T-helper 1 cell treated with Interleukin-12 subunit alpha and Interleukin-12 subunit beta and Interleukin-4 antibody, amounts not matched to agents 30 μg/mL and 1 μg/mL, for 36 hours (primary cell): Measurements from ENCODE around the gene MORC3.
A peak's percentile ranks its signal among the peaks of the same experiment; 100 is the strongest.
"Not testable (repeated sequence)": the region's sequence is repeated elsewhere in the genome, so short reads cannot be mapped to it uniquely, and the experiment has no call there.

Source experiments
- H3K27ac Mint-ChIP-seq: one replicate; pipeline ENCODE4 v1.8.0; 2021; ENCODE audit warnings: mild to moderate bottlenecking, mixed read lengths
- H3K27me3 Mint-ChIP-seq: one replicate; pipeline ENCODE4 v1.8.0; 2021; ENCODE audit warnings: low read depth, mixed read lengths
- H3K36me3 Mint-ChIP-seq: one replicate; pipeline ENCODE4 v1.8.0; 2021; ENCODE audit warnings: low read depth, mixed read lengths
- H3K4me1 Mint-ChIP-seq: one replicate; pipeline ENCODE4 v1.8.0; 2021; ENCODE audit warnings: low read depth, mixed read lengths
- H3K4me3 Mint-ChIP-seq: one replicate; pipeline ENCODE4 v1.8.0; 2021; ENCODE audit warnings: mild to moderate bottlenecking, moderate library complexity, mixed read lengths
- H3K9me3 Mint-ChIP-seq: one replicate; pipeline ENCODE4 v1.8.0; 2021; ENCODE audit warnings: mixed read lengths

Gene MORC3

DNA sequence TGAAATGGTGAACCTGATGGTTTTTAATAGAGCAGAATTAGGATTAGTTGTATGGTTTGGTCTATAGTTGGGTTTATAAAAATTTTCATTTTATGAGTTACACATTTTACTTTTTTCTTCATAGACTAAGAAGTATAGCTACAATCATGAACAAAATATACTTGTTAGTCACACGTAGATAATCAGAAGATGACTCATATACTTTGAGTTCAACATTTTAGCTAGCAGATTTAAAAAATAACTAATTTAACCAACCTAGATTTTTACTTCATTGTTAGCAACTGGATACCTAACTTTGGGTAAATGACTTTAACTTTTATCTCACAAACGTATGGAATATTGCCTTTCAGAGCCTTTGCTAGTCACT lies 27.9 kb downstream of the MORC3 start:
- H3K4me3 Mint-ChIP-seq: no peak overlapping the region
- no peak overlapping the region for H3K27ac Mint-ChIP-seq
- H3K9me3 Mint-ChIP-seq: no peaks in the 10 kb centered on the region
- no peaks in the 10 kb centered on the region for H3K4me1 Mint-ChIP-seq
- H3K27me3 Mint-ChIP-seq: no peaks in the 10 kb centered on the region
- peaks cover 33% of the 10 kb centered on the region for H3K36me3 Mint-ChIP-seq

GRCh38 chr21:36349315-36349714 lies 29.3 kb downstream of the MORC3 start:
- H3K36me3 Mint-ChIP-seq: peaks cover 31% of the 10 kb centered on the region
- H3K27me3 Mint-ChIP-seq: no peaks in the 10 kb centered on the region
- no peak overlapping the region for H3K27ac Mint-ChIP-seq
- no peaks in the 10 kb centered on the region for H3K9me3 Mint-ChIP-seq
- no peak overlapping the region for H3K4me3 Mint-ChIP-seq
- no peaks in the 10 kb centered on the region for H3K4me1 Mint-ChIP-seq

DNA sequence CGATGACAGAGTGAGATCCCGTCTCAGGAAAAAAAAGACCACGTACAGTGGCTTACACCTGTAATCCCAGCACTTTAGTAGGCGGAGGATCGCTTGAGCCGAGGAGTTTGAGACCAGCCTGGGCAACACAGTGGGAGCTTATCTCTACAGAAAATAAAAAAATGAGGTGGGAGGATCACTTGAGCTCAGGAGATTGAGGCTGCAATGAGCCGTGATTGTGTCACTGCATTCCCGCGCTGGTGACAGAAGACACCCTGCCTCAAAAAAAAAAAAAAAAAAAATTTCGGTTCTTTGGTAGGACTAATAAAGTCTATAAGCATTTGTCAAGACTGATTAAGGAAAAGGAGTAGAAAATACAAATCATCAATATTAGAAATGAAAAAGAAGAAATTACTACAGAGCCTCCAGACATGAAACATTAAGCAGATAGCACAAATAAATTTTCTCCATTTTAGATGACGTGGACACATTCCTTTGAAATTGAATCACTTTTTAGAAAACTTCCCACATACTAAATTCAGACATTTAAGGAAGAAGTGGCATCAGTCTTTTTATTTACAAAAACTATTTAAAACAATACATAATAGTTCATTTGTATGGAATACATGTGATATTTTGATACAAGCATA lies 30.4 kb downstream of the MORC3 start:
- peaks cover 34% of the 10 kb centered on the region for H3K36me3 Mint-ChIP-seq
- H3K27ac Mint-ChIP-seq: no peak overlapping the region
- no peaks in the 10 kb centered on the region for H3K4me1 Mint-ChIP-seq
- no peaks in the 10 kb centered on the region for H3K9me3 Mint-ChIP-seq
- no peak overlapping the region for H3K4me3 Mint-ChIP-seq
- no peaks in the 10 kb centered on the region for H3K27me3 Mint-ChIP-seq

GRCh38 chr21:36354918-36355680 lies 35.1 kb downstream of the MORC3 start:
- Mint-ChIP-seq H3K4me1 (no peaks in the 10 kb centered on the region), H3K4me3 (no peak overlapping the region), H3K27me3 (no peaks in the 10 kb centered on the region), H3K36me3 (peaks cover 28% of the 10 kb centered on the region), H3K27ac (no peak overlapping the region), H3K9me3 (no peaks in the 10 kb centered on the region)

DNA sequence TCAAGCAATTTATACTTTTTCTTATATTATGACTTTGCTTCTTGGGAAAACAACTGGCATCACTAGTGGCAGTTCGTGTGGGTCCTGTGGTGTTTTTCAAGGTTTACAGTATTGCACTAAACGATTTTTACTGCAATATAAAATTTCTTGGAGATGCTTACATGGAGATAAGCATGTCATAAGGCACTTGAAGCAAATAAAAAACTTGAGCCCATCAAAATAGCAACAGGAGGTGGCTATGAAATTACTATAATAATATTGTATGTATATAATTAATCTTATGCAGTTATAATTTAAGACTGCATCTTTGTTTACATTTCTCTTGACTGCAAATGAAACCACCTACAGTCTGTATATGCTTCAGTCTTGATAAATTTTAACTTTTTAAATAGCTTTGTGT lies 35.9 kb downstream of the MORC3 start:
- Mint-ChIP-seq H3K27ac (no peak overlapping the region), H3K36me3 (peaks cover 33% of the 10 kb centered on the region), H3K4me3 (no peak overlapping the region), H3K4me1 (no peaks in the 10 kb centered on the region), H3K27me3 (no peaks in the 10 kb centered on the region), H3K9me3 (no peaks in the 10 kb centered on the region)

GRCh38 chr21:36359185-36359584 lies 39.2 kb downstream of the MORC3 start:
- Mint-ChIP-seq H3K27ac (no peak overlapping the region), H3K36me3 (peaks cover 38% of the 10 kb centered on the region), H3K9me3 (no peaks in the 10 kb centered on the region), H3K4me1 (no peaks in the 10 kb centered on the region), H3K4me3 (no peak overlapping the region), H3K27me3 (no peaks in the 10 kb centered on the region)

DNA sequence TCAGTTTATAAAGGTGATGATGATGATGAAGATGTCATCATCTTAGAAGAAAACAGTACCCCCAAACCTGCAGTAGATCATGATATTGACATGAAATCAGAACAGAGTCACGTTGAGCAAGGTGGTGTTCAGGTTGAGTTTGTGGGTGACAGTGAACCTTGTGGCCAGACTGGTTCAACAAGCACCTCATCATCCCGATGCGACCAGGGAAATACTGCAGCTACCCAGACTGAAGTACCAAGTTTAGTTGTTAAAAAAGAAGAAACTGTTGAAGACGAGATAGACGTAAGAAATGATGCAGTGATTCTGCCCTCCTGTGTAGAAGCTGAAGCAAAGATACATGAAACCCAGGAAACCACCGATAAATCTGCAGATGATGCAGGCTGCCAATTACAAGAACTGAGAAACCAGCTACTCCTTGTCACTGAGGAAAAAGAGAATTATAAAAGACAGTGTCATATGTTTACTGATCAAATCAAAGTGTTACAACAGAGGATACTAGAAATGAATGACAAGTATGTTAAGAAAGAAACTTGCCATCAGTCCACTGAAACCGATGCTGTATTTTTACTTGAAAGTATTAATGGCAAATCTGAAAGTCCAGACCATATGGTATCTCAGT lies 49.2 kb downstream of the MORC3 start:
- Mint-ChIP-seq H3K36me3 (peaks cover 50% of the 10 kb centered on the region), H3K27ac (no peak overlapping the region), H3K4me1 (no peaks in the 10 kb centered on the region), H3K9me3 (no peaks in the 10 kb centered on the region), H3K27me3 (no peaks in the 10 kb centered on the region), H3K4me3 (no peak overlapping the region)

GRCh38 chr21:36375994-36376393 lies 56.0 kb downstream of the MORC3 start:
- H3K9me3 Mint-ChIP-seq: no peaks in the 10 kb centered on the region
- no peak overlapping the region for H3K27ac Mint-ChIP-seq
- peaks cover 29% of the 10 kb centered on the region for H3K36me3 Mint-ChIP-seq
- no peak overlapping the region for H3K4me3 Mint-ChIP-seq
- no peaks in the 10 kb centered on the region for H3K27me3 Mint-ChIP-seq
- H3K4me1 Mint-ChIP-seq: no peaks in the 10 kb centered on the region

DNA sequence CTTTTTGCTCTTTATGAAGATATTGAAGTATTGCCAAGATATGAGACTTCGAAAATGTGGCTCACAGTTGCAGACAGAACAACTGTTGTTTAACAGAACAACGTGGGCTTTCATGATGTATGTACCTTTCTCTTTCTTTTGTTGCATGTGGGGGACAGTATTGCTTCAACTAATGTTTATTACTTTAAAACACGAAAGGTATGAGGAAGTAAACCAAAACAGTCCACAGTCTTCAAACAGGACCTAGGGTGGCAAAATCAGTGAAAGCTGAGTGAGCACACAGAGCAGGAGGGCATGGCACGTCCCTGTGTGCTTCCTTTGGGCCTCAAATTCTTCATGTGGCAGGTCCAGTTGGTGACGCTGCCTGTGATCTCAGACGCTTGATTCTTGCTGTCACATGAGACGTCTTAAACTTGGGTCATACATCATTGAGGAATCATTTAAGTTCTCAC lies 57.4 kb downstream of the MORC3 start:
- no peak overlapping the region for H3K4me3 Mint-ChIP-seq

GRCh38 chr21:36379251-36379650 lies 59.3 kb downstream of the MORC3 start:
- H3K27me3 Mint-ChIP-seq: no peaks in the 10 kb centered on the region
- H3K9me3 Mint-ChIP-seq: no peaks in the 10 kb centered on the region

More for the DNA sequence above, 57.4 kb downstream of the MORC3 start:
- peaks cover 20% of the 10 kb centered on the region for H3K36me3 Mint-ChIP-seq
- H3K9me3 Mint-ChIP-seq: no peaks in the 10 kb centered on the region
- H3K4me1 Mint-ChIP-seq: peaks cover 2% of the 10 kb centered on the region
- H3K27me3 Mint-ChIP-seq: no peaks in the 10 kb centered on the region
- no peak overlapping the region for H3K27ac Mint-ChIP-seq

GRCh38 chr21:36381841-36382589 lies 62.0 kb downstream of the MORC3 start:
- no peaks in the 10 kb centered on the region for H3K9me3 Mint-ChIP-seq
- peaks cover 9% of the 10 kb centered on the region for H3K36me3 Mint-ChIP-seq
- peaks cover 10% of the 10 kb centered on the region for H3K4me1 Mint-ChIP-seq
- no peak overlapping the region for H3K27ac Mint-ChIP-seq
- no peak overlapping the region for H3K4me3 Mint-ChIP-seq
- H3K27me3 Mint-ChIP-seq: no peaks in the 10 kb centered on the region

More at GRCh38 chr21:36379251-36379650, 59.3 kb downstream of the MORC3 start:
- Mint-ChIP-seq H3K4me1 (peaks cover 2% of the 10 kb centered on the region), H3K4me3 (no peak overlapping the region), H3K36me3 (peaks cover 13% of the 10 kb centered on the region), H3K27ac (no peak overlapping the region)

DNA sequence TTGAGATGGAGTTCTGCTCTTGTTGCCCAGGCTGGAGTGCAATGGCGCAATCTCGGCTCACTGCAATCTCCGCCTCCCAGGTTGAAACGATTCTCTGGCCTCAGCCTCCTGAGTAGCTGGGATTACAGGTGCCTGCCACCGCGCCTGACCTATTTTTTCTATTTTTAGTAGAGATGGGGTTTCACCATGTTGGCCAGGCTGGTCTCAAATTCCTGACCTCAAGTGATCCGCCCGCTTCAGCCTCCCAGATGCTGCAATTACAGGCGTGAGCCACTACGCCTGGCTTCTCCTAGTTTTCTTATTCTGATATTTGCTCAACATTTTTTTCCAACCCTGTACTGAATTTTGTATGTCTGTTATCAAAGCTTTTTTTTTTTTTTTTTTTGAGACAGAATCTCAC lies 62.7 kb downstream of the MORC3 start:
- H3K9me3 Mint-ChIP-seq, H3K36me3 Mint-ChIP-seq, H3K27me3 Mint-ChIP-seq, H3K27ac Mint-ChIP-seq, H3K4me3 Mint-ChIP-seq: not testable (repeated sequence)
- H3K4me1 Mint-ChIP-seq: peaks cover 14% of the 10 kb centered on the region

- Mint-ChIP-seq H3K27me3 (no peaks in the 10 kb centered on the region), H3K9me3 (no peaks in the 10 kb centered on the region), H3K4me1 (peaks cover 23% of the 10 kb centered on the region), H3K27ac (no peak overlapping the region), H3K36me3 (peaks cover 12% of the 10 kb centered on the region), H3K4me3 (no peak overlapping the region)
Measured at GRCh38 chr21:36384885-36385232, 64.9 kb downstream of the MORC3 start.

GRCh38 chr21:36385233-36386030 lies 65.4 kb downstream of the MORC3 start, which contains the start of gene CHAF1B:
TSS of gene CHAF1B (plus strand) at chr21:36385392. CDS start at chr21:36386137, 745 bp downstream.
- H3K9me3 Mint-ChIP-seq: no peaks in the 10 kb centered on the region
- H3K27ac Mint-ChIP-seq: peak within 1 kb of the TSS; percentile 75
- peak within 1 kb of the TSS; percentile 84 for H3K4me3 Mint-ChIP-seq
- H3K36me3 Mint-ChIP-seq: peaks cover 12% of the 10 kb centered on the region
- no peaks in the 10 kb centered on the region for H3K27me3 Mint-ChIP-seq
- H3K4me1 Mint-ChIP-seq: peaks cover 23% of the 10 kb centered on the region
